ENCODE data around the gene OR2S2. TPM values are rescaled to one million over a fixed set of nuclear protein-coding genes. Genes with fewer than 3 reads are reported as not detected.

The OR2S2 gene
- total RNA-seq, 1 experiment from 2014 or later: not detected

DNA sequence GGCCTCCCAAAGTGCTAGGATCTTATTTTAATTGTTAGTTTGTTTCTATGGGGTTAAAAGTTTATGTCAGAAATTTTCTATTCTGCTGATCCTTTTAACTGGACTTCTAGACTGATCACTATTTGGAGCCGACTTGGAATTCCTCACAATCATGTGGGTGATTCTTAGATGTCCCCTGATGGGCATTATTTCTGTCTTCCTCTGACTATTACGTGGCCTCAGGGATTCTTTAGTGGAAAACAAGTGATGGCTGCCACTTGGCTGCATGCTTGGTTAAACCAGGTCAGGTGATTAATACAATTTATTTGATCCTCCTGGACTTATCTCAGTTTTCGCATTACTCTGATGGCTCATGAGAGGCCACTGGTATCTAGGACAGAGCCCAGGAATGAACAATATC lies 32.2 kb upstream of the OR2S2 start:
- Histone ChIP-seq H3K9ac (ENCODE audit: low read length) (no peak overlapping the region), H3K4me2 (ENCODE audit: low read length) (no peak overlapping the region), H3K27ac (ENCODE audit: low read length) (no peak overlapping the region), H3K27me3 (ENCODE audit: low read length) (peaks cover 5% of the 10 kb centered on the region; the same call in 1 of the 2 replicates), H2AFZ (ENCODE audit: low read length) (no peak overlapping the region), H3F3A (ENCODE audit: low read length, unreplicated experiment) (no peaks in the 10 kb centered on the region), H3K79me2 (ENCODE audit: low read length) (no peaks in the 10 kb centered on the region), H4K20me1 (ENCODE audit: low read length) (no peaks in the 10 kb centered on the region), H3K9me3 (ENCODE audit: low read length) (no peaks in the 10 kb centered on the region), H3K36me3 (ENCODE audit: low read depth, low read length) (no peaks in the 10 kb centered on the region), H3K4me3 (ENCODE audit: low read length) (no peak overlapping the region), H3K9me2 (replicated peaks; ENCODE audit: low read length) (no peaks in the 10 kb centered on the region), H3K4me1 (ENCODE audit: insufficient read depth, low read length) (no peaks in the 10 kb centered on the region)
- ChIA-PET CTCF (no interaction called here), POLR2A (ENCODE audit: unreplicated experiment) (no interaction called here)
- intact Hi-C loops (cut with micrococcal nuclease): no loop called here
- ATAC-seq (no peak), DNase-seq (no peak)
- no peak for TF ChIP-seq EZH2phosphoT487 (IDR thresholded peaks at IDR 0.05; ENCODE audit: borderline replicate concordance, low read length)
- TF ChIP-seq EZH2 (IDR thresholded peaks at IDR 0.05; ENCODE audit: low read length, unreplicated experiment): no peak
- TF ChIP-seq, protein P1, sequence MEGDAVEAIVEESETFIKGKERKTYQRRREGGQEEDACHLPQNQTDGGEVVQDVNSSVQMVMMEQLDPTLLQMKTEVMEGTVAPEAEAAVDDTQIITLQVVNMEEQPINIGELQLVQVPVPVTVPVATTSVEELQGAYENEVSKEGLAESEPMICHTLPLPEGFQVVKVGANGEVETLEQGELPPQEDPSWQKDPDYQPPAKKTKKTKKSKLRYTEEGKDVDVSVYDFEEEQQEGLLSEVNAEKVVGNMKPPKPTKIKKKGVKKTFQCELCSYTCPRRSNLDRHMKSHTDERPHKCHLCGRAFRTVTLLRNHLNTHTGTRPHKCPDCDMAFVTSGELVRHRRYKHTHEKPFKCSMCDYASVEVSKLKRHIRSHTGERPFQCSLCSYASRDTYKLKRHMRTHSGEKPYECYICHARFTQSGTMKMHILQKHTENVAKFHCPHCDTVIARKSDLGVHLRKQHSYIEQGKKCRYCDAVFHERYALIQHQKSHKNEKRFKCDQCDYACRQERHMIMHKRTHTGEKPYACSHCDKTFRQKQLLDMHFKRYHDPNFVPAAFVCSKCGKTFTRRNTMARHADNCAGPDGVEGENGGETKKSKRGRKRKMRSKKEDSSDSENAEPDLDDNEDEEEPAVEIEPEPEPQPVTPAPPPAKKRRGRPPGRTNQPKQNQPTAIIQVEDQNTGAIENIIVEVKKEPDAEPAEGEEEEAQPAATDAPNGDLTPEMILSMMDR (conservative IDR thresholded peaks at IDR 0.05; ENCODE audit: low read depth, low read length): no peak
- BruUV-seq (replicated peaks): no TSS peak

DNA sequence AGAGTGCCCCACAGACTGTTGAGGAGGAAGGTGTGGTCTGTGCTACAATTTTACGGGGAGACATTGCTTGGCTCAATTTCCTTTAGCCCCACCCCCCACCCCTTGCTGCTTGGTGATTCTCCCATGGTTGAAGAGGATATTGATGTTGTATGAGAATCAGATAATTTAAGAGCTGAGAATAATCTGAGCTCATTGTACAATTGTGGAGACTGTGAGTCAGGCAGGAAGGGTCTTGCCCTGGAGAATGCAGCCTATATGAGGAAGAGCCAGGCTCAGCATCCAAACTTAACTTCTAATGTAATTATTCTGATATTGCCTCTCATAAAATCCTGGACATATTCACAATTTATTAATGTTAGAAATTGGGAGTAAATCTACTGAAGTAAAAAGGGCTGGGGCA lies 26.1 kb upstream of the OR2S2 start:
- no peak overlapping the region for H3K9ac ChIP-seq (ENCODE audit: low read length)
- no peaks in the 10 kb centered on the region for H3K9me2 ChIP-seq (replicated peaks; ENCODE audit: low read length)
- no peak overlapping the region for H3K4me3 ChIP-seq (ENCODE audit: low read length)
- no peaks in the 10 kb centered on the region for H4K20me1 ChIP-seq (ENCODE audit: low read length)
- no peak overlapping the region for H2AFZ ChIP-seq (ENCODE audit: low read length)
- intact Hi-C loops (cut with micrococcal nuclease): no loop called here
- no peak overlapping the region for H3K27ac ChIP-seq (ENCODE audit: low read length)
- ChIA-PET POLR2A (ENCODE audit: unreplicated experiment) (no interaction called here), CTCF (no interaction called here)
- no peaks in the 10 kb centered on the region for H3K79me2 ChIP-seq (ENCODE audit: low read length)
- BruUV-seq (replicated peaks): no TSS peak
- no peak for DNase-seq
- H3K36me3 ChIP-seq (ENCODE audit: low read depth, low read length): no peaks in the 10 kb centered on the region
- H3K27me3 ChIP-seq (ENCODE audit: low read length): peaks cover 9% of the 10 kb centered on the region; the same call in 1 of the 2 replicates
- no peak overlapping the region for H3K4me2 ChIP-seq (ENCODE audit: low read length)
- no peaks in the 10 kb centered on the region for H3K9me3 ChIP-seq (ENCODE audit: low read length)
- no peak for TF ChIP-seq EZH2phosphoT487 (IDR thresholded peaks at IDR 0.05; ENCODE audit: borderline replicate concordance, low read length)
- TF ChIP-seq, protein P1 (conservative IDR thresholded peaks at IDR 0.05; ENCODE audit: low read depth, low read length): no peak
- no peak for TF ChIP-seq EZH2 (IDR thresholded peaks at IDR 0.05; ENCODE audit: low read length, unreplicated experiment)
- no peak for ATAC-seq
- H3F3A ChIP-seq (ENCODE audit: low read length, unreplicated experiment): no peaks in the 10 kb centered on the region
- H3K4me1 ChIP-seq (ENCODE audit: insufficient read depth, low read length): no peaks in the 10 kb centered on the region

DNA sequence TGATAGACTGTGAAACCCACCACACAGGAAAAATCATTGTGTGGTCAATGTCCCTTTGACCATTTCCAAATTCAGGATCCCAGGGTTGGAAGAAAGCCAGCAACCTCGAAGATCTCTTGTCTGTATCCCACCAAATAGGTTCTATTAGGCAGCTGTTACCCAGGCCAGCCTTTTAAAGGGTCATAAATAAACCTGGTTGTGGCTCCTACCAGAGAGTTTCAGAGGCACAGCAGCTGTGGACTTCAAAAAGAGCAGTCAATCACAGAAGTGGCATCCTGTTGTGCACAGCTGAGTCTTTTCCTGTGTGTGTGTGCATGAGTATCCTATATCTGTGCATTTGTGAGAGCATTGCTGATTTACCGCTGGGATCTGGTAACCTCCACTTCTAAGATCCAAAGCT lies 23.7 kb upstream of the OR2S2 start:
- no peak overlapping the region for H3K4me2 ChIP-seq (ENCODE audit: low read length)
- H3K36me3 ChIP-seq (ENCODE audit: low read depth, low read length): no peaks in the 10 kb centered on the region
- no peak overlapping the region for H3K27ac ChIP-seq (ENCODE audit: low read length)
- no peak for ATAC-seq
- BruUV-seq (replicated peaks): no TSS peak
- H2AFZ ChIP-seq (ENCODE audit: low read length): no peak overlapping the region
- H3K79me2 ChIP-seq (ENCODE audit: low read length): no peaks in the 10 kb centered on the region
- no peaks in the 10 kb centered on the region for H3K4me1 ChIP-seq (ENCODE audit: insufficient read depth, low read length)
- peaks cover 7% of the 10 kb centered on the region; the same call in 1 of the 2 replicates for H3K27me3 ChIP-seq (ENCODE audit: low read length)
- ChIA-PET POLR2A (ENCODE audit: unreplicated experiment) (no interaction called here), CTCF (no interaction called here)
- no peaks in the 10 kb centered on the region for H3F3A ChIP-seq (ENCODE audit: low read length, unreplicated experiment)
- no peaks in the 10 kb centered on the region for H4K20me1 ChIP-seq (ENCODE audit: low read length)
- intact Hi-C loops (cut with micrococcal nuclease): no loop called here
- TF ChIP-seq, protein P1 (conservative IDR thresholded peaks at IDR 0.05; ENCODE audit: low read depth, low read length): no peak
- no peak for TF ChIP-seq EZH2 (IDR thresholded peaks at IDR 0.05; ENCODE audit: low read length, unreplicated experiment)
- no peak for TF ChIP-seq EZH2phosphoT487 (IDR thresholded peaks at IDR 0.05; ENCODE audit: borderline replicate concordance, low read length)
- H3K4me3 ChIP-seq (ENCODE audit: low read length): no peak overlapping the region
- H3K9me3 ChIP-seq (ENCODE audit: low read length): no peaks in the 10 kb centered on the region
- no peaks in the 10 kb centered on the region for H3K9me2 ChIP-seq (replicated peaks; ENCODE audit: low read length)
- no peak for DNase-seq
- no peak overlapping the region for H3K9ac ChIP-seq (ENCODE audit: low read length)
